Measurements from ENCODE around the gene CD244.

DNA sequence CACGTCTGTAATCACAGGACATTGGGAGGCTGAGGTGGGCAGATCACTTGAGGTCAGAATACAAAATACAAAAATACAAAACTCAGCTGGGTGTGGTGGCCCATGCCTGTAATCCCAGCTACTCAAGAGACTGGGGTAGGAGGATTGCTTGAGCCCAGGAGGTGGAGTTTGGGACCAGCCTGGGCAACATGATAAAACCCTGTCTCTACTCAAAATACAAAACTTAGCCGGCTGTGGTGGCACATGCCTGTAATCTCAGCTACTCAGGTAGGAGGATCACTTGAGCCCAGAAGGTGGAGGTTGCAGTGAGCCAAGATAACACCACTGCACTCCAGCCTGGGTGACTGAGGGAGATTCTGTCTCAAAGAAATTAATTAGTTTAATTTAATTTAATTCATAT, 28.8 kb upstream of the CD244 start:
- no peak for TF ChIP-seq POLR2A (IDR thresholded peaks at IDR 0.05; ENCODE audit: low read length)
- TF ChIP-seq, protein P1, sequence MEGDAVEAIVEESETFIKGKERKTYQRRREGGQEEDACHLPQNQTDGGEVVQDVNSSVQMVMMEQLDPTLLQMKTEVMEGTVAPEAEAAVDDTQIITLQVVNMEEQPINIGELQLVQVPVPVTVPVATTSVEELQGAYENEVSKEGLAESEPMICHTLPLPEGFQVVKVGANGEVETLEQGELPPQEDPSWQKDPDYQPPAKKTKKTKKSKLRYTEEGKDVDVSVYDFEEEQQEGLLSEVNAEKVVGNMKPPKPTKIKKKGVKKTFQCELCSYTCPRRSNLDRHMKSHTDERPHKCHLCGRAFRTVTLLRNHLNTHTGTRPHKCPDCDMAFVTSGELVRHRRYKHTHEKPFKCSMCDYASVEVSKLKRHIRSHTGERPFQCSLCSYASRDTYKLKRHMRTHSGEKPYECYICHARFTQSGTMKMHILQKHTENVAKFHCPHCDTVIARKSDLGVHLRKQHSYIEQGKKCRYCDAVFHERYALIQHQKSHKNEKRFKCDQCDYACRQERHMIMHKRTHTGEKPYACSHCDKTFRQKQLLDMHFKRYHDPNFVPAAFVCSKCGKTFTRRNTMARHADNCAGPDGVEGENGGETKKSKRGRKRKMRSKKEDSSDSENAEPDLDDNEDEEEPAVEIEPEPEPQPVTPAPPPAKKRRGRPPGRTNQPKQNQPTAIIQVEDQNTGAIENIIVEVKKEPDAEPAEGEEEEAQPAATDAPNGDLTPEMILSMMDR (IDR thresholded peaks at IDR 0.05), result no peak
